Measurements from ENCODE around the gene URGCP.
"Not testable (repeated sequence)": the region's sequence is repeated elsewhere in the genome, so short reads cannot be mapped to it uniquely, and the experiment has no call there.

URGCP gene

GRCh38 chr7:43922726-43923125 lies 16.3 kb upstream of the URGCP start:
- H3K27ac ChIP-seq = no peak overlapping the region
- DNase-seq (ENCODE audit: low read depth, low spot score) = no peak

- DNase-seq (ENCODE audit: low read depth, low spot score) = no peak
- H3K27ac ChIP-seq = no peak overlapping the region
Measured at GRCh38 chr7:43921423-43921822, 15.0 kb upstream of the URGCP start.

- DNase-seq (ENCODE audit: low read depth, low spot score) = no peak
- H3K27ac ChIP-seq = no peak overlapping the region
Measured at GRCh38 chr7:43915907-43916306, 9.5 kb upstream of the URGCP start.

GRCh38 chr7:43914795-43915194 lies 8.4 kb upstream of the URGCP start:
- no peak for DNase-seq (ENCODE audit: low read depth, low spot score)
- H3K27ac ChIP-seq = no peak overlapping the region

- peak overlapping the region; percentile 85 for H3K27ac ChIP-seq
- no peak for DNase-seq (ENCODE audit: low read depth, low spot score)
Measured at GRCh38 chr7:43905956-43906330, 453 bp downstream of the URGCP start.

- peak overlapping the region; percentile 85 for H3K27ac ChIP-seq
- no peak for DNase-seq (ENCODE audit: low read depth, low spot score)
Measured at GRCh38 chr7:43905209-43905946, 1.0 kb downstream of the URGCP start.

GRCh38 chr7:43904533-43905208 lies 1.7 kb downstream of the URGCP start:
- H3K27ac ChIP-seq = peak overlapping the region; percentile 85
- no peak for DNase-seq (ENCODE audit: low read depth, low spot score)

GRCh38 chr7:43902542-43903054 lies 3.8 kb downstream of the URGCP start:
- DNase-seq (ENCODE audit: low read depth, low spot score) = no peak
- no peak overlapping the region for H3K27ac ChIP-seq

GRCh38 chr7:43898571-43898970 lies 7.8 kb downstream of the URGCP start:
- H3K27ac ChIP-seq; DNase-seq (ENCODE audit: low read depth, low spot score): not testable (repeated sequence)

- no peak for DNase-seq (ENCODE audit: low read depth, low spot score)
- no peak overlapping the region for H3K27ac ChIP-seq
Measured at GRCh38 chr7:43895847-43896415, 10.5 kb downstream of the URGCP start.

- H3K27ac ChIP-seq = no peak overlapping the region
- DNase-seq (ENCODE audit: low read depth, low spot score) = no peak
Measured at GRCh38 chr7:43891069-43891955, 15.1 kb downstream of the URGCP start.

- no peak for DNase-seq (ENCODE audit: low read depth, low spot score)
- no peak overlapping the region for H3K27ac ChIP-seq
Measured at GRCh38 chr7:43890468-43890867, 15.9 kb downstream of the URGCP start.

GRCh38 chr7:43888993-43889945 lies 17.1 kb downstream of the URGCP start:
- H3K27ac ChIP-seq = no peak overlapping the region
- no peak for DNase-seq (ENCODE audit: low read depth, low spot score)

GRCh38 chr7:43884617-43885016 lies 21.8 kb downstream of the URGCP start:
- DNase-seq (ENCODE audit: low read depth, low spot score) = no peak
- H3K27ac ChIP-seq = no peak overlapping the region

GRCh38 chr7:43884209-43884608 lies 22.2 kb downstream of the URGCP start:
- H3K27ac ChIP-seq = no peak overlapping the region
- no peak for DNase-seq (ENCODE audit: low read depth, low spot score)

GRCh38 chr7:43880596-43880995 lies 25.8 kb downstream of the URGCP start:
- H3K27ac ChIP-seq = no peak overlapping the region

GRCh38 chr7:43879477-43879876 lies 26.9 kb downstream of the URGCP start:
- H3K27ac ChIP-seq = no peak overlapping the region
- DNase-seq (ENCODE audit: low read depth, low spot score) = no peak

More at GRCh38 chr7:43880596-43880995, 25.8 kb downstream of the URGCP start:
- DNase-seq (ENCODE audit: low read depth, low spot score) = no peak

- no peak for DNase-seq (ENCODE audit: low read depth, low spot score)
Measured at GRCh38 chr7:43878867-43879266, 27.5 kb downstream of the URGCP start.

More at GRCh38 chr7:43878867-43879266, 27.5 kb downstream of the URGCP start:
- H3K27ac ChIP-seq = no peak overlapping the region

Measured in epithelial cell of prostate (primary cell).